ENCODE results near the gene C16orf89. TPM values are rescaled to one million over a fixed set of nuclear protein-coding genes. Genes with fewer than 3 reads are reported as not detected.

Gene C16orf89
- total RNA-seq, 1 experiment from 2014 or later, result 1.8 TPM

DNA sequence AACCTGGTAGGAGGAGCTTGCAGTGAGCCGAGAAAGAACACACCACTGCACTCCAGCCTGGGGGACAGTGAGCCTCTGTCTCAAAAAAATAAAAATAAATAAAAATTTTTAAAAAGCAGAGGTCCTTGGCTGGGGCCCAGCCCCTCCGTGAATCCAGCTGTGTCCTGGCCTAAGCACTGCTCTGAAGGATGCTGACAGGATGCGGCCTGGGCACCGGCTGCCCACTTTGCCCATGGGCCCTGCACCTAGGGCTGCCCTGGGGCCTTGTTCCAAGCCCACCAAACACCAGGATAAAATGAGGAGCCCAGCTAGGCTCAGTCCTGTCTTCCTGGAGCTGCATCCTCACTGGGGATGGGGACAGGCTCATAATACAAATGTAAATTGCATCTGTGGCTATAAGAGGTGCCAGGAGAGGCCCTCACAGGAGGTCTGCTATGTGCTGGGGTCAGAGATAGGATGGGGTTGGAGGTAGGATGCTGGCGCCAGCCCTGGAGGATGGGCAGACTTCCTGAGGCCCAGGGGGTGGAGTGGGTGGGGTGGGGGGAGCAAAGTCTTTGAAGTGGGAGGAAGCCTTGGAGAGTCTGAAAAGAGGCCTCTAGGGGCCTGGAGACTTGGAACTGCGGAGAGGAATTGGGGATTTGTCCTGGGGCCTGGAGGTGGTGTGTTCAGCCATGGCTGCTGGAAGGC, 6.2 kb downstream of the C16orf89 start (continued):
- no peak for TF ChIP-seq ATF2 (CRISPR knock-in tag; IDR thresholded peaks at IDR 0.05; ENCODE audit: borderline replicate concordance, low read depth)
- no peak for TF ChIP-seq GTF2I (CRISPR knock-in tag; conservative IDR thresholded peaks at IDR 0.05)
- TF ChIP-seq GRHL2 (CRISPR knock-in tag; IDR thresholded peaks at IDR 0.05; ENCODE audit: insufficient replicate concordance, severe bottlenecking), result no peak
- no peak for TF ChIP-seq CBFB (CRISPR knock-in tag; IDR thresholded peaks at IDR 0.05; ENCODE audit: low read depth)
- TF ChIP-seq GABPB1 (CRISPR knock-in tag; IDR thresholded peaks at IDR 0.05), result no peak
- no peak for TF ChIP-seq TEAD1 (CRISPR knock-in tag; IDR thresholded peaks at IDR 0.05)
- TF ChIP-seq PRRX2 (CRISPR knock-in tag; IDR thresholded peaks at IDR 0.05), result no peak
- TF ChIP-seq, protein P1, sequence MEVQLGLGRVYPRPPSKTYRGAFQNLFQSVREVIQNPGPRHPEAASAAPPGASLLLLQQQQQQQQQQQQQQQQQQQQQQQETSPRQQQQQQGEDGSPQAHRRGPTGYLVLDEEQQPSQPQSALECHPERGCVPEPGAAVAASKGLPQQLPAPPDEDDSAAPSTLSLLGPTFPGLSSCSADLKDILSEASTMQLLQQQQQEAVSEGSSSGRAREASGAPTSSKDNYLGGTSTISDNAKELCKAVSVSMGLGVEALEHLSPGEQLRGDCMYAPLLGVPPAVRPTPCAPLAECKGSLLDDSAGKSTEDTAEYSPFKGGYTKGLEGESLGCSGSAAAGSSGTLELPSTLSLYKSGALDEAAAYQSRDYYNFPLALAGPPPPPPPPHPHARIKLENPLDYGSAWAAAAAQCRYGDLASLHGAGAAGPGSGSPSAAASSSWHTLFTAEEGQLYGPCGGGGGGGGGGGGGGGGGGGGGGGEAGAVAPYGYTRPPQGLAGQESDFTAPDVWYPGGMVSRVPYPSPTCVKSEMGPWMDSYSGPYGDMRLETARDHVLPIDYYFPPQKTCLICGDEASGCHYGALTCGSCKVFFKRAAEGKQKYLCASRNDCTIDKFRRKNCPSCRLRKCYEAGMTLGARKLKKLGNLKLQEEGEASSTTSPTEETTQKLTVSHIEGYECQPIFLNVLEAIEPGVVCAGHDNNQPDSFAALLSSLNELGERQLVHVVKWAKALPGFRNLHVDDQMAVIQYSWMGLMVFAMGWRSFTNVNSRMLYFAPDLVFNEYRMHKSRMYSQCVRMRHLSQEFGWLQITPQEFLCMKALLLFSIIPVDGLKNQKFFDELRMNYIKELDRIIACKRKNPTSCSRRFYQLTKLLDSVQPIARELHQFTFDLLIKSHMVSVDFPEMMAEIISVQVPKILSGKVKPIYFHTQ (CRISPR knock-in tag; IDR thresholded peaks at IDR 0.05), result no peak

GRCh38 chr16:5058476-5058875, 7.3 kb downstream of the C16orf89 start:
- ATAC-seq, result peak; percentile 86

More at GRCh38 chr16:5058476-5058875, 7.3 kb downstream of the C16orf89 start:
- no peak for TF ChIP-seq PRDM15 (CRISPR knock-in tag; IDR thresholded peaks at IDR 0.05)
- TF ChIP-seq NR3C1 (CRISPR knock-in tag; conservative IDR thresholded peaks at IDR 0.05; ENCODE audit: low read depth), result no peak
- TF ChIP-seq USF2 (CRISPR knock-in tag; IDR thresholded peaks at IDR 0.05), result 0 out of 2 replicates have a peak, but pooled peaks have one; percentile 10
- TF ChIP-seq, protein P2, sequence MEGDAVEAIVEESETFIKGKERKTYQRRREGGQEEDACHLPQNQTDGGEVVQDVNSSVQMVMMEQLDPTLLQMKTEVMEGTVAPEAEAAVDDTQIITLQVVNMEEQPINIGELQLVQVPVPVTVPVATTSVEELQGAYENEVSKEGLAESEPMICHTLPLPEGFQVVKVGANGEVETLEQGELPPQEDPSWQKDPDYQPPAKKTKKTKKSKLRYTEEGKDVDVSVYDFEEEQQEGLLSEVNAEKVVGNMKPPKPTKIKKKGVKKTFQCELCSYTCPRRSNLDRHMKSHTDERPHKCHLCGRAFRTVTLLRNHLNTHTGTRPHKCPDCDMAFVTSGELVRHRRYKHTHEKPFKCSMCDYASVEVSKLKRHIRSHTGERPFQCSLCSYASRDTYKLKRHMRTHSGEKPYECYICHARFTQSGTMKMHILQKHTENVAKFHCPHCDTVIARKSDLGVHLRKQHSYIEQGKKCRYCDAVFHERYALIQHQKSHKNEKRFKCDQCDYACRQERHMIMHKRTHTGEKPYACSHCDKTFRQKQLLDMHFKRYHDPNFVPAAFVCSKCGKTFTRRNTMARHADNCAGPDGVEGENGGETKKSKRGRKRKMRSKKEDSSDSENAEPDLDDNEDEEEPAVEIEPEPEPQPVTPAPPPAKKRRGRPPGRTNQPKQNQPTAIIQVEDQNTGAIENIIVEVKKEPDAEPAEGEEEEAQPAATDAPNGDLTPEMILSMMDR (IDR thresholded peaks at IDR 0.05), result peak; percentile 56; the same call in 1 of the 2 replicates
- no peak for TF ChIP-seq NFATC4 (CRISPR knock-in tag; IDR thresholded peaks at IDR 0.05)
- no peak for TF ChIP-seq NR1H2 (CRISPR knock-in tag; IDR thresholded peaks at IDR 0.05)
- no peak for TF ChIP-seq GABPB1 (CRISPR knock-in tag; IDR thresholded peaks at IDR 0.05)
- TF ChIP-seq TEAD1 (CRISPR knock-in tag; IDR thresholded peaks at IDR 0.05), result peak; percentile 22; the same call in 1 of the 2 replicates
- TF ChIP-seq FOXP1 (CRISPR knock-in tag; IDR thresholded peaks at IDR 0.05; ENCODE audit: borderline replicate concordance), result no peak
- TF ChIP-seq, protein P3, sequence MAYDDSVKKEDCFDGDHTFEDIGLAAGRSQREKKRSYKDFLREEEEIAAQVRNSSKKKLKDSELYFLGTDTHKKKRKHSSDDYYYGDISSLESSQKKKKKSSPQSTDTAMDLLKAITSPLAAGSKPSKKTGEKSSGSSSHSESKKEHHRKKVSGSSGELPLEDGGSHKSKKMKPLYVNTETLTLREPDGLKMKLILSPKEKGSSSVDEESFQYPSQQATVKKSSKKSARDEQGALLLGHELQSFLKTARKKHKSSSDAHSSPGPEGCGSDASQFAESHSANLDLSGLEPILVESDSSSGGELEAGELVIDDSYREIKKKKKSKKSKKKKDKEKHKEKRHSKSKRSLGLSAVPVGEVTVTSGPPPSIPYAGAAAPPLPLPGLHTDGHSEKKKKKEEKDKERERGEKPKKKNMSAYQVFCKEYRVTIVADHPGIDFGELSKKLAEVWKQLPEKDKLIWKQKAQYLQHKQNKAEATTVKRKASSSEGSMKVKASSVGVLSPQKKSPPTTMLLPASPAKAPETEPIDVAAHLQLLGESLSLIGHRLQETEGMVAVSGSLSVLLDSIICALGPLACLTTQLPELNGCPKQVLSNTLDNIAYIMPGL (CRISPR knock-in tag; IDR thresholded peaks at IDR 0.05), result peak; percentile 53; the same call in 1 of the 2 replicates
- TF ChIP-seq, protein P4, sequence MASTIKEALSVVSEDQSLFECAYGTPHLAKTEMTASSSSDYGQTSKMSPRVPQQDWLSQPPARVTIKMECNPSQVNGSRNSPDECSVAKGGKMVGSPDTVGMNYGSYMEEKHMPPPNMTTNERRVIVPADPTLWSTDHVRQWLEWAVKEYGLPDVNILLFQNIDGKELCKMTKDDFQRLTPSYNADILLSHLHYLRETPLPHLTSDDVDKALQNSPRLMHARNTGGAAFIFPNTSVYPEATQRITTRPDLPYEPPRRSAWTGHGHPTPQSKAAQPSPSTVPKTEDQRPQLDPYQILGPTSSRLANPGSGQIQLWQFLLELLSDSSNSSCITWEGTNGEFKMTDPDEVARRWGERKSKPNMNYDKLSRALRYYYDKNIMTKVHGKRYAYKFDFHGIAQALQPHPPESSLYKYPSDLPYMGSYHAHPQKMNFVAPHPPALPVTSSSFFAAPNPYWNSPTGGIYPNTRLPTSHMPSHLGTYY (CRISPR knock-in tag; IDR thresholded peaks at IDR 0.05), result no peak
- no peak for TF ChIP-seq ZNF416 (CRISPR knock-in tag; IDR thresholded peaks at IDR 0.05)
- no peak for TF ChIP-seq ESRRA (CRISPR knock-in tag; IDR thresholded peaks at IDR 0.05; ENCODE audit: borderline replicate concordance)
- TF ChIP-seq SP1 (CRISPR knock-in tag; conservative IDR thresholded peaks at IDR 0.05), result 0 out of 2 replicates have a peak, but pooled peaks have one; percentile 26
- Mint-ChIP-seq H3K4me3 (peak overlapping the region; percentile 22; the same call in 1 of the 2 replicates), H3K27me3 (ENCODE audit: low read depth) (no peaks in the 10 kb centered on the region; the same call in 1 of the 2 replicates), H3K36me3 (no peaks in the 10 kb centered on the region), H3K4me1 (peaks cover 23% of the 10 kb centered on the region), H3K27ac (peak overlapping the region; percentile 80; the same call in 1 of the 2 replicates), H3K9me3 (no peaks in the 10 kb centered on the region)
- DNase-seq (ENCODE audit: low spot score), result peak; percentile 86
- ChIA-PET POLR2A (interaction anchor here (0.9 to 1.4 kb wide), 2 partner anchors 26 to 33 kb away, joined by 3 to 4 read pairs; no protein-coding TSS in a partner anchor), CTCF (interaction anchor here (0.7 to 5.1 kb wide), 29 partner anchors 8 to 408 kb away, joined by 3 to 31 read pairs (median 4); partner anchors contain the start of genes ALG1, DNAAF8, NAGPA and PPL)

All from WTC11 (cell line).